ENCODE results near the gene CROCC.
"Not testable (repeated sequence)": the region's sequence is repeated elsewhere in the genome, so short reads cannot be mapped to it uniquely, and the experiment has no call there.

CROCC gene

DNA sequence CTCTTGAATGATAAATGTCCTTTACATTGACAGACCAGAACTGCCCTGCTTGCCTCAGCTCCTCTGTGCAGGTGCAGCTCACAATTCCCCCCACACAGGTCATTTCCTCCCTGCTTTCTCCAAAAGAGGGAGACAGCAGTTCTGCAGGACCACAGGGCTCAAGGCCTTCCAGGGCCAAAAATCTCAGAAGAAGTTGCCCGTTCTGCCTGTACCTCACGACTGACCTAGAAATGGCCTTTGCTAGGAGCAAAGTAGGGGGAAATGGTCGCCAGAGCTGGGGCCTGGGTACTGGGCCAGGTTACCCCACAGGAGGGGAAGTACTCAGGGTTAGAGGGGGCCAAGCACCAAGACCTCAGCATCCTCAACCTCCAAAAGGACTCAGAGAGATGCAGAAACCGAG is 14.9 kb upstream of the CROCC start:
- DNase-seq (ENCODE audit: low read depth), result no peak
- TF ChIP-seq, protein P1, sequence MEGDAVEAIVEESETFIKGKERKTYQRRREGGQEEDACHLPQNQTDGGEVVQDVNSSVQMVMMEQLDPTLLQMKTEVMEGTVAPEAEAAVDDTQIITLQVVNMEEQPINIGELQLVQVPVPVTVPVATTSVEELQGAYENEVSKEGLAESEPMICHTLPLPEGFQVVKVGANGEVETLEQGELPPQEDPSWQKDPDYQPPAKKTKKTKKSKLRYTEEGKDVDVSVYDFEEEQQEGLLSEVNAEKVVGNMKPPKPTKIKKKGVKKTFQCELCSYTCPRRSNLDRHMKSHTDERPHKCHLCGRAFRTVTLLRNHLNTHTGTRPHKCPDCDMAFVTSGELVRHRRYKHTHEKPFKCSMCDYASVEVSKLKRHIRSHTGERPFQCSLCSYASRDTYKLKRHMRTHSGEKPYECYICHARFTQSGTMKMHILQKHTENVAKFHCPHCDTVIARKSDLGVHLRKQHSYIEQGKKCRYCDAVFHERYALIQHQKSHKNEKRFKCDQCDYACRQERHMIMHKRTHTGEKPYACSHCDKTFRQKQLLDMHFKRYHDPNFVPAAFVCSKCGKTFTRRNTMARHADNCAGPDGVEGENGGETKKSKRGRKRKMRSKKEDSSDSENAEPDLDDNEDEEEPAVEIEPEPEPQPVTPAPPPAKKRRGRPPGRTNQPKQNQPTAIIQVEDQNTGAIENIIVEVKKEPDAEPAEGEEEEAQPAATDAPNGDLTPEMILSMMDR (IDR thresholded peaks at IDR 0.05; ENCODE audit: control insufficient read depth, insufficient read depth, low read depth, low read length, missing control alignments), result no peak

DNA sequence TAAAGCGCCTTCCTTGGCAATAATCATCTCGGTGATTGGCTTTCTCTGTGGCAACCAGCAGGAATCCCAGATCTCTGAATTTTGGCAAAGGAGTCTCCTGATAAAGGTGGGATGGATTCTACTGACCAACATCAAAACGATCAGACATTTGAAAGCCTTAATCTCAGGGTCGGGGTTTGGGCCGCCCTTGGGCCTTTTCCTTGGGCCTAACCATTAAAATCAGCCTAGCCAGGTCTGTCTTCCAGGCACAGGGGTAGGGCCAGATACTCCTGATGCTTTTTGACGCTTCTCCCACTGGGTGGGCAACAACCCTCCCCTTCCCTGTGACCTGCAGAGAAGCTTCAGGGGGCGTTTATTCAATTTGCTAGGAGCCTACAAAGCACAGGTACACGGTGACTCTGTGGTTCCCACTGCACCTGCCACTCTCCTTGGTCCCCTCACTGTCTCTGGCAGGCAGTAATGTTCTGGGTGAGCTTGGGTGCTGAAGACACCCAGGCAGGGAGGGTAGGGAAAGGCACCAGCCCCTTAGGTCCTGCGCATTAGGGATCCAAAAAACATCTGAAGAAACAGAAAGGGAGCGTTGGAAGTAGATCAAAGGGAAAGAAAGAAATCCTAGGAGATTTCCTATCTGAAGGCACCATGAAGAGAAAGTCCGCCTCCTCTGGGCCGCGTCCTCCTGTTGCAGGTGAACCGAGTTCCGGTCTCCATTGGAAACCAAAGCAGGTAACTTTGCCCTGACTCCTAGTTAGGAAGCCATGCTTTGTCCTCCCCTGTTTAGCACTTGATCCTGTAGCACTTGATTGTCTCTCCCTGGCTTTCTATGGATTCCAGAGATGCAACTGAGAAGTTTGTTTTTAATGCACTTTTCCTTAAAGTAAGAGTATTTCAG is 13.6 kb upstream of the CROCC start:
- TF ChIP-seq, protein P1 (IDR thresholded peaks at IDR 0.05; ENCODE audit: control insufficient read depth, insufficient read depth, low read depth, low read length, missing control alignments), result no peak
- H3K4me3 ChIP-seq (ENCODE audit: control insufficient read depth, low read depth, low read length), result no peak overlapping the region
- DNase-seq (ENCODE audit: low read depth), result no peak

More for the DNA sequence above, 14.9 kb upstream of the CROCC start:
- no peak overlapping the region for H3K4me3 ChIP-seq (ENCODE audit: control insufficient read depth, low read depth, low read length)

DNA sequence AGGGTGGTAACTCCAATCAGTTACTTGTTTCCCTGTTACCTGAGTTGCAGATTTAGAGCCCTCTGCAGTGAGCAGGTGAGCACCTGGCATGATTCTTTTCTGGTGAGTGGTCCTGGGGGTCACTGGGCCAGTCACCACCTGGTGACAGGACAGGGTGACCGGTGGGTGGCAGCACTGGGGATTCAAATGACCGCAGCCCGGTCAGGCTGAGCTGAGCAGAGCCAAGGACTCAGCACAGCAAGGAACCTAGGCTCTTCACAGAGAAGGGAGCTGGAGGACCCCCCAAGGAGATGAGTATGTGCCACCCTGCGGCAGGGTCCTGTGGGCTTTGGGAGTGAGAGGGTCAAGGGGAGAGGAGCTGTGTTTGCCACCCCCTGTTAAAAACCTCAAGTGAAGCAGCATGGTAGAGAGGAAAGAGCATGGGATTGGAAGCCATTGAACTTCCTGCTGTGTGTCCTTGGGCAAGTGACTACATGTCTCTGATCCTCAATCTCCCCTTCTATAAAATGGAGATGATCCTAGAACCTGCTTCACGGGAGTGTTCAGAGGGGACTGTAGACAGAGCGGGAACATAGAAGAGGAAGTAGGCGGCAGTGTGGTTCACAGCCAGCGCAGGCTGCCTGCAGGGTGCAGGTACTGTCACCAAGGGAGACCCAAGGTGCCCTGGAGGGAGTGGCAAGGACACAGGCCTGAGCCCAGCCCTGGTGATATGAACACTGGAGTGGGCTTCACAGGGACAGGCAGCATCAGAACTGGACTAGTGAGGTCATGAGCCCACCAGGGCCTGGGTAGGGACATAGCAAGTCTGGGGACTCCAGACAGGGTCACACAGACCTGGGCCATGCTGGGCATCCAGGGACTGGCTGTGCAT is 9.6 kb upstream of the CROCC start:
- not testable (repeated sequence) for DNase-seq (ENCODE audit: low read depth); H3K4me3 ChIP-seq (ENCODE audit: control insufficient read depth, low read depth, low read length)

DNA sequence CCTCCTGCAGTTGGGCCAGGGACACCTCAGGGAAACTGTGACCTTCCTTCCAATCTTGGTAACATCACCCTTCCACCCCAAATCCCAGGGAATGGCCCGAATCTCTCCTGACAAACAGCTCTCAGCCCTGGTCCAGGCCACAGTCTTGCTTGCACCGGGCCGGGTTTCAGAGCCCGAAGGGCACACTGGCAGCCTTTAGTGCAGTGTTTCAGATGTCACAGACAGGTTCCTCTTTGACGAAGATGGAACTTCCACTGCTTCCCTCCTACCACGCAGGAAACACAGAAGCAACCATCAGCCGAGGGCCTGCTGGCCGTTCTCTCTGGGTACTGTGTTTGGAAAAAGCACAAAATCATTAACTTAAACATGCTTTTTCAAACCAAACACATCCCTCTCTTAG is 9.0 kb upstream of the CROCC start:
- H3K4me3 ChIP-seq (ENCODE audit: control insufficient read depth, low read depth, low read length); DNase-seq (ENCODE audit: low read depth): not testable (repeated sequence)

DNA sequence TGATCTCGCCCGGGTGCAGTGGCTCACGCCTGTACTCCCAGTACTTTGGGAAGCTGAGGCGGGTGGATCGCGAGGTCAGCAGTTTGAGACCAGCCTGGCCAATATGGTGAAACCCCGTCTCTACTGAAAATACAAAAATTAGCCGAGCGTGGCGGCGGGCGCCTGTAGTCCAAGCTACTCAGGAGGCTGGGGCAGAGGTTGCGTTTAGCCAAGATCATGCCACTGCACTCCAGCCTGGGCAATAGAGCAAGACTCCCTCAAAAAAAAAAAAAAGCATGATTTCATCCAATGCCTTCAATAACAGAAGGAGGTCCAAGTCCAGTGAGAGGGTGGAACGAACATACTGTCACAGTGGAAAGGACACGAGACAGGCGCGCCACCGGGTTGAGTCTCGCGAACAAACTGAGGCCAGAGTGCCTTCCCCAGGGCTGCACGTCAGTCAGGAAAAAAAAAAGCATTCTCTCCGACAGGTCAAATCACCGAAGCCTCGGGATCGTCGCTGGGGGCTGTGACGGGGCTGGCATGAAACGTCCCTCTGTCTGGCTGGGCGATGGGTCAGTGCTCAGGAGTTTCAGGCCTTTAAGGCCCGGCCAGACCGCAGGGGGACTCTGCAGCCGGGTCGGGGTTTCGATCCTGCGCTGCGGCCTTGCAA is 8.4 kb upstream of the CROCC start:
- H3K4me3 ChIP-seq (ENCODE audit: control insufficient read depth, low read depth, low read length), result peak overlapping the region; percentile 42
- TF ChIP-seq, protein P1 (IDR thresholded peaks at IDR 0.05; ENCODE audit: control insufficient read depth, insufficient read depth, low read depth, low read length, missing control alignments), result no peak
- no peak for DNase-seq (ENCODE audit: low read depth)

DNA sequence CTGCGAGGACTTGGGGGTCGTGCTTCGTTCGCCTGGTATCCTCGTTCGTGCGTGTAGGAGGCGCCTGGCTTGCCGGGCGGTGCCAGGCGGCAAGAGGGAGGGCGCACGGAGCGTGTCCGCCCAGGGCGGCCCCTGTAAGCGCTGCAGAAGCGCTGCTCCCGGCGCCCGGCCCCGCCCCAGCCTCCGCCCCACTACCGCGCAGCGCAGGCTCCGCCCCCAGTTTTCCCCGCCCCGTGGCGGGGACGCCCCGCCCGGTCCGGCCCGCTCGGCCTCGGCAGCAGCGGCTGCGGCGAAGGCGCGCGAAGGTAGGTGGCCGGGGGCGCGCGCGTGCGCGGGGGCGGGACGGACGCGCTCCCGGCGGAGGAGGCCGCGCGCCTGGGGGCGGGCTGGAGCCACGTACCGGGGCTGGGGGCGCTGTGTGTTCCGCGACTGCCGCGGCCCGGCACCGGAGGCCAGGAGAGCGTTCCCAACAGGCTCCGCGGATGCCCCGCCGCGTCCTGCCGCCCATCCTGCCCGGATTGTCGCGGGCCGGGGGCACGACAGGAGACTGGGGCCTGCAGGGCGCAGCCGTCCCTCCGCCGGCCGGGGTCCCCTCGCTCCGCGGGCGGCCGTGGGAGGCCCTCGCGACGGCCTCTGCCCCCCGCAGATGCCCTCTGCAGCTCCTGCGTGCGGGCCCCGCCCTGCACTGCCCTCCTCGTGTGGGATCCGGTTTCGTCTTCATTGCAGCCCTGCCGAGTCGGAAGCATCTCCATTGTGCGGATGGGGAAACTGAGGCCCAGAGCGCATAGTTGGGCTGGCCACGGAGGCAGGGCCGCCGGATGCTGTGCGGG is 7.7 kb upstream of the CROCC start:
- TF ChIP-seq, protein P1 (IDR thresholded peaks at IDR 0.05; ENCODE audit: control insufficient read depth, insufficient read depth, low read depth, low read length, missing control alignments), result no peak
- peak; percentile 64 for DNase-seq (ENCODE audit: low read depth)
- H3K4me3 ChIP-seq (ENCODE audit: control insufficient read depth, low read depth, low read length), result peak overlapping the region; percentile 57

DNA sequence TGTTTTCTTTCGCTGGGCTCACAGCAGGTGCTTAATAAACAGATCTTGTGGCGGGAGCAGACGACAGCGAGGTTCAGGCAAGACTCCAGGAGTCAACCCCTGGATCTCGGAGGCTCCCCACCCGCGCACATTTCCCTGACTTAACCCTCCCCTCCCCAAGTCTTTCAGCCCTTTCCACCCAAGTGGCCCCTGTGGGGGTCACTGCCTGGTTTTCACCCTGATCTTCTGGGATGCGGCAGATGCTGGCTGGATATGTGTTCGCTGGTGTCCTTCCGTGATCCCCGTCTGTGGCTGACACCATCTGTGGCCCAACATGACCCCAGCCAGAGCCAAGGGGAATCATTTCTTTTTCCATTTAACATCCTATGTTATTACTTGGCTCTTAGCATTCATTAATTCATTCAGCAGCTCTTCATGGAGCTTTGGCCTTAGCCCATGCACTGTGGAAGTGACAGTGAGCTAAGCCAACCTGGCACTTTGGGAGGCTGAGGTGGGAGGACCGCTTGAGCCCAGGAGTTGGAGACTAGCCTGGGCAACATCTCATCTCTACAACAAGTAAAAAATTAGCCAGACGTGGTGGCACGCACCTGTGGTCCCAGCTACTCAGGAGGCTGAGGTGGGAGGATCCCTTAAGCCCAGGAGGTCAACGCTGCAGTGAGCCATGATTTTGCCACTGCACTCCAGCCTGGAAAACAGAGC is 6.7 kb upstream of the CROCC start:
- not testable (repeated sequence) for DNase-seq (ENCODE audit: low read depth)
- peak overlapping the region; percentile 57 for H3K4me3 ChIP-seq (ENCODE audit: control insufficient read depth, low read depth, low read length)
